Ascending aorta (tissue), 2 donors: ENCODE data around the gene CRELD2. TPM values are rescaled to one million over a fixed set of nuclear protein-coding genes. Genes with fewer than 3 reads are reported as not detected.

ENCODE experiments used
- DNase-seq, 2 donors: peaks; one replicate each; pipeline ENCODE4 v3.0.0-alpha.2; 2019; ENCODE audit warnings: low spot score in 2 of 2
- H3K27ac ChIP-seq, 2 donors: fragments of 200-600 bp; sonication (generic); one replicate each; pipeline ENCODE4 v1.5.1; 2016 to 2017; ENCODE audit warnings: mild to moderate bottlenecking in 1 of 2
- H3K27me3 ChIP-seq: fragments of 200-600 bp; sonication (generic); one replicate; pipeline ENCODE4 v1.5.1; 2017
- H3K36me3 ChIP-seq, 2 donors: fragments of 200-600 bp; sonication (generic); one replicate each; pipeline ENCODE4 v1.5.1; 2016
- H3K4me1 ChIP-seq, 2 donors: fragments of 200-600 bp; sonication (generic); one replicate each; pipeline ENCODE4 v1.5.1; 2016 to 2017; ENCODE audit warnings: mild to moderate bottlenecking in 1 of 2
- H3K4me3 ChIP-seq, 2 donors: fragments of 200-600 bp; sonication (generic); one replicate each; pipeline ENCODE4 v1.5.1; 2016 to 2017; ENCODE audit warnings: mild to moderate bottlenecking in 1 of 2
- H3K9me3 ChIP-seq, 2 donors: fragments of 200-600 bp; sonication (generic); one replicate each; pipeline ENCODE4 v1.5.1; 2016
- intact Hi-C: fragments of 100-400 bp; cut with DNase I; formaldehyde crosslinking; loops from one replicate; pipeline ENCODE4 v1.15.1; 2023
- total RNA-seq: library from RNA; depleted of rRNA; stranded (reverse); fragments of >200 nt; gene quantifications from one replicate; pipeline ENCODE4 v1.1.0, GENCODE V29; 2016
- TF ChIP-seq, protein P1 (sequence below), 3 experiments: fragments of 200-600 bp in 2 of 3; fragments of 450-650 bp in 1 of 3; sonication (generic) in 2 of 3; IDR thresholded peaks; one replicate each; pipeline ENCODE4 v1.5.1; 2016 to 2019; ENCODE audit warnings: antibody characterized with exemption in 3 of 3, mild to moderate bottlenecking in 1 of 3, moderate library complexity in 1 of 3

CRELD2 gene
- total RNA-seq, 1 donor from 2014 or later = 61.8 TPM

DNA sequence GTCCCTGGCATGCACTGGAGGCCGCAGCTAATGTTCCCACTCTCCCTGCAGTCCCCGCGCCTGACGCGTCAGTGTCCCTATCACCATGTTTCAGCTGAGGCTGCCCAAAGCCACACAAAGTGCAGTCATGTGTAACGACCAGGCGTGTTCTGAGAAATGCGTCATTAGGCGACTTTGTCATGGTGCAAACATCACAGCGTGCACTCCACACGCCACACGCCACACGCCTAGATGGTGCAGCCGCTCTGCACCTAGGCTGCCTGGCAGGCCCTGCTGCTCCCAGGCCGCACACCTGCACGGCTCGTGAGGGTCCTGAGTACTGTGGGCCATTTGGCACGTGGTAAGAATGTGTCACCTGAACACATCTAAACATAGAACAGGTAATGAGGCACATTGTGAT is 2.4 kb downstream of the CRELD2 start:
- TF ChIP-seq, protein P1, sequence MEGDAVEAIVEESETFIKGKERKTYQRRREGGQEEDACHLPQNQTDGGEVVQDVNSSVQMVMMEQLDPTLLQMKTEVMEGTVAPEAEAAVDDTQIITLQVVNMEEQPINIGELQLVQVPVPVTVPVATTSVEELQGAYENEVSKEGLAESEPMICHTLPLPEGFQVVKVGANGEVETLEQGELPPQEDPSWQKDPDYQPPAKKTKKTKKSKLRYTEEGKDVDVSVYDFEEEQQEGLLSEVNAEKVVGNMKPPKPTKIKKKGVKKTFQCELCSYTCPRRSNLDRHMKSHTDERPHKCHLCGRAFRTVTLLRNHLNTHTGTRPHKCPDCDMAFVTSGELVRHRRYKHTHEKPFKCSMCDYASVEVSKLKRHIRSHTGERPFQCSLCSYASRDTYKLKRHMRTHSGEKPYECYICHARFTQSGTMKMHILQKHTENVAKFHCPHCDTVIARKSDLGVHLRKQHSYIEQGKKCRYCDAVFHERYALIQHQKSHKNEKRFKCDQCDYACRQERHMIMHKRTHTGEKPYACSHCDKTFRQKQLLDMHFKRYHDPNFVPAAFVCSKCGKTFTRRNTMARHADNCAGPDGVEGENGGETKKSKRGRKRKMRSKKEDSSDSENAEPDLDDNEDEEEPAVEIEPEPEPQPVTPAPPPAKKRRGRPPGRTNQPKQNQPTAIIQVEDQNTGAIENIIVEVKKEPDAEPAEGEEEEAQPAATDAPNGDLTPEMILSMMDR (IDR thresholded peaks at IDR 0.05) = no peak
- Histone ChIP-seq H3K36me3 (peaks cover 6 to 37% of the 10 kb centered on the region in 2 donors), H3K9me3 (no peaks in the 10 kb centered on the region), H3K27ac (no peak overlapping the region), H3K4me3 (no peak overlapping the region), H3K4me1 (peaks cover 0 to 12% of the 10 kb centered on the region in 2 donors), H3K27me3 (no peaks in the 10 kb centered on the region)
- intact Hi-C loops = no loop called here
- no peak for DNase-seq

GRCh38 chr22:49921508-49922278 is 3.3 kb downstream of the CRELD2 start:
- no peak overlapping the region for H3K4me3 ChIP-seq
- peaks cover 6 to 38% of the 10 kb centered on the region in 2 donors for H3K36me3 ChIP-seq
- no peaks in the 10 kb centered on the region for H3K27me3 ChIP-seq
- H3K27ac ChIP-seq = no peak overlapping the region
- H3K4me1 ChIP-seq = peaks cover 0 to 12% of the 10 kb centered on the region in 2 donors
- DNase-seq = peak in 1 of 2 donors; percentile 62
- intact Hi-C loops = no loop called here
- TF ChIP-seq, protein P1 (IDR thresholded peaks at IDR 0.05) = no peak
- H3K9me3 ChIP-seq = no peaks in the 10 kb centered on the region

GRCh38 chr22:49922484-49922883 is 4.0 kb downstream of the CRELD2 start:
- Histone ChIP-seq H3K27ac (no peak overlapping the region), H3K36me3 (peaks cover 6 to 43% of the 10 kb centered on the region in 2 donors)
- intact Hi-C loops = no loop called here

GRCh38 chr22:49922926-49923325 is 4.5 kb downstream of the CRELD2 start:
- H3K9me3 ChIP-seq = no peaks in the 10 kb centered on the region
- TF ChIP-seq, protein P1 (IDR thresholded peaks at IDR 0.05) = no peak
- no peak overlapping the region for H3K27ac ChIP-seq
- intact Hi-C loops = no loop called here
- no peak for DNase-seq
- peaks cover 6 to 43% of the 10 kb centered on the region in 2 donors for H3K36me3 ChIP-seq
- no peak overlapping the region for H3K4me3 ChIP-seq
- no peaks in the 10 kb centered on the region for H3K27me3 ChIP-seq
- peaks cover 0 to 7% of the 10 kb centered on the region in 2 donors for H3K4me1 ChIP-seq

More at GRCh38 chr22:49922484-49922883, 4.0 kb downstream of the CRELD2 start:
- DNase-seq = peak in 1 of 2 donors; percentile 60
- Histone ChIP-seq H3K9me3 (no peaks in the 10 kb centered on the region), H3K4me3 (no peak overlapping the region), H3K4me1 (peaks cover 0 to 10% of the 10 kb centered on the region in 2 donors), H3K27me3 (no peaks in the 10 kb centered on the region)
- TF ChIP-seq, protein P1 (IDR thresholded peaks at IDR 0.05) = no peak

DNA sequence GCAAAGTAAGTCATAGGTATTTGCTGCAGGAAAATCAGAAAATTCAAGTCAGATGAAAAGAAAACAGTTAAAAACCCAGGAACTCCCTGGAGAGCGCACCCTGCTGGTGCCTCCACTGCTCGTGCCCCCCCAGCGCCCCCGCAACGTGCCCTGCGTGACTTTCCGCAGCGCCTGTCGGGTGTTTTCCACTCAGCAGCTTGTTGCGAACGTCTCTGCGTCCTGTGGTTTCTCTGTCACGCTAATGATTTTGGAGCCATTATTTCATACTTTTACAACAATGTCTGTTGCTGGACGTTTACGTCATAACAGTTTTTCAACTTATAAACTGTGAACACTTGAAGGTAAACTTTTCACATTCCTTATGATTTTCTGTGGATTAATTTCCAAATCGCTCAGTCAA is 5.0 kb downstream of the CRELD2 start:
- Histone ChIP-seq H3K9me3 (no peaks in the 10 kb centered on the region), H3K4me3 (no peak overlapping the region), H3K36me3 (peaks cover 6 to 43% of the 10 kb centered on the region in 2 donors), H3K4me1 (peaks cover 0 to 7% of the 10 kb centered on the region in 2 donors), H3K27ac (no peak overlapping the region), H3K27me3 (no peaks in the 10 kb centered on the region)
- no peak for DNase-seq
- TF ChIP-seq, protein P1 (IDR thresholded peaks at IDR 0.05) = no peak
- intact Hi-C loops = no loop called here
